ENCODE measurements around the gene LNPEP. TPM values are rescaled to one million over a fixed set of nuclear protein-coding genes. Genes with fewer than 3 reads are reported as not detected.
"Not testable (repeated sequence)": the region's sequence is repeated elsewhere in the genome, so short reads cannot be mapped to it uniquely, and the experiment has no call there.

Gene LNPEP
- total RNA-seq, 2 donors from 2014 or later, result 75.7 to 80.3 TPM

DNA sequence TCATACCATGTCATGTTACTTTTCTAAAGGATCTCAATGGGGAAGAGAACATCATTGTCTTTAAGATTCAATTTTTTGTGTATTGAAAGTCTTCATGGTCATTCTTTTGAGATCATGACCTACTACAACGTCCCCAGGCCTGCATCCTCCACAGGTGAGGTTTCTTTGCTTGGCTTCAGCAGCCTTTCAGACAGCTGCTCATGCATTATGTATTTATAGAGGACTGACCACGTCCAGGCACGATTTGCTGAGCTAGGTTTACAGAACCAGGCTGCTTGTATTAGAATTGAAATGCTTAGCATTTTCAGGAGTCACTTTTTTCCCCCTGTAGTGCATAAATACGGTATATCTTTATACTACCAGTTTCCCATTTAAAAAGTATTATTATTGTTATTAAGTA is 136.1 kb downstream of the LNPEP start:
- Mint-ChIP-seq H3K4me1 (ENCODE audit: low read depth) (no peaks in the 10 kb centered on the region), H3K4me3 (no peak overlapping the region), H3K27me3 (ENCODE audit: low read depth) (no peaks in the 10 kb centered on the region), H3K27ac (no peak overlapping the region), H3K36me3 (ENCODE audit: insufficient read depth in 2 of 2) (no peaks in the 10 kb centered on the region), H3K9me3 (no peaks in the 10 kb centered on the region)
- DNase-seq (no peak), ATAC-seq (replicated peaks in 1 of 2) (no peak)

DNA sequence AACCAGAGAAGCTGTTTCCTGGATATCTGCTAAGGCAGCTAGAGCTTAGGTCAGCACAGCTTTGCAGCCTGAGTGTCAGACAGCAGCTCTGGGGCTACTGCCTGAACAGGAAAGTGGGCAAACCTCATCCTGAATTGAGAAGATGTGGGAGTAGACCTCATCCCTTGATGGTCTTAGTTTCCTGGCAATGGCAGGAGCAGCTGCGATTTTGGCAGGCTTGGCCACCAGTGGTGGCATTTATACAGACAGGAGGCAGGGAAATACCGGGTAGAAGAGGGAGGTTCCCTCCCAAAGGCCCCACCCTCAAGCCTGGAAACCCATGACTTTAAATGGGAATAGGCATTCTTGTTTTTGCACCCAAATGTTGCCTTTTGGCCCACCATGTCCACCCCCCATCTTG is 136.8 kb downstream of the LNPEP start:
- Mint-ChIP-seq H3K9me3 (no peaks in the 10 kb centered on the region), H3K27ac (no peak overlapping the region), H3K36me3 (ENCODE audit: insufficient read depth in 2 of 2) (no peaks in the 10 kb centered on the region), H3K4me1 (ENCODE audit: low read depth) (no peaks in the 10 kb centered on the region), H3K4me3 (no peak overlapping the region), H3K27me3 (ENCODE audit: low read depth) (no peaks in the 10 kb centered on the region)
- DNase-seq, result no peak
- no peak for ATAC-seq (replicated peaks in 1 of 2)

- no peak for ATAC-seq (replicated peaks in 1 of 2)
- no peak for DNase-seq
- no peak overlapping the region for H3K27ac Mint-ChIP-seq
- no peaks in the 10 kb centered on the region for H3K9me3 Mint-ChIP-seq
- H3K36me3 Mint-ChIP-seq (ENCODE audit: insufficient read depth in 2 of 2), result no peaks in the 10 kb centered on the region
- no peak overlapping the region for H3K4me3 Mint-ChIP-seq
- H3K27me3 Mint-ChIP-seq (ENCODE audit: low read depth), result no peaks in the 10 kb centered on the region
- peaks cover under 1% of the 10 kb centered on the region for H3K4me1 Mint-ChIP-seq (ENCODE audit: low read depth)
These were observed 137.5 kb downstream of the LNPEP start for GRCh38 chr5:97073420-97073819.

GRCh38 chr5:97074859-97075489 is 139.1 kb downstream of the LNPEP start:
- Mint-ChIP-seq H3K27ac (no peak overlapping the region), H3K36me3 (ENCODE audit: insufficient read depth in 2 of 2) (no peaks in the 10 kb centered on the region), H3K27me3 (ENCODE audit: low read depth) (no peaks in the 10 kb centered on the region), H3K9me3 (no peaks in the 10 kb centered on the region), H3K4me1 (ENCODE audit: low read depth) (peaks cover 13% of the 10 kb centered on the region), H3K4me3 (no peak overlapping the region)
- ATAC-seq (replicated peaks in 1 of 2) (no peak), DNase-seq (no peak)

GRCh38 chr5:97075649-97076048 is 139.8 kb downstream of the LNPEP start:
- H3K27me3 Mint-ChIP-seq (ENCODE audit: low read depth), result no peaks in the 10 kb centered on the region
- no peaks in the 10 kb centered on the region for H3K36me3 Mint-ChIP-seq (ENCODE audit: insufficient read depth in 2 of 2)
- H3K27ac Mint-ChIP-seq, result no peak overlapping the region
- H3K4me1 Mint-ChIP-seq (ENCODE audit: low read depth), result peaks cover 13% of the 10 kb centered on the region
- H3K4me3 Mint-ChIP-seq, result no peak overlapping the region
- DNase-seq (no peak), ATAC-seq (replicated peaks in 1 of 2) (no peak)
- H3K9me3 Mint-ChIP-seq, result no peaks in the 10 kb centered on the region

GRCh38 chr5:97076098-97076497 is 140.2 kb downstream of the LNPEP start:
- ATAC-seq (replicated peaks in 1 of 2) (no peak), DNase-seq (no peak)
- peaks cover 13% of the 10 kb centered on the region for H3K4me1 Mint-ChIP-seq (ENCODE audit: low read depth)
- H3K9me3 Mint-ChIP-seq, result no peaks in the 10 kb centered on the region
- H3K4me3 Mint-ChIP-seq, result no peak overlapping the region
- no peak overlapping the region for H3K27ac Mint-ChIP-seq
- no peaks in the 10 kb centered on the region for H3K36me3 Mint-ChIP-seq (ENCODE audit: insufficient read depth in 2 of 2)
- no peaks in the 10 kb centered on the region for H3K27me3 Mint-ChIP-seq (ENCODE audit: low read depth)

DNA sequence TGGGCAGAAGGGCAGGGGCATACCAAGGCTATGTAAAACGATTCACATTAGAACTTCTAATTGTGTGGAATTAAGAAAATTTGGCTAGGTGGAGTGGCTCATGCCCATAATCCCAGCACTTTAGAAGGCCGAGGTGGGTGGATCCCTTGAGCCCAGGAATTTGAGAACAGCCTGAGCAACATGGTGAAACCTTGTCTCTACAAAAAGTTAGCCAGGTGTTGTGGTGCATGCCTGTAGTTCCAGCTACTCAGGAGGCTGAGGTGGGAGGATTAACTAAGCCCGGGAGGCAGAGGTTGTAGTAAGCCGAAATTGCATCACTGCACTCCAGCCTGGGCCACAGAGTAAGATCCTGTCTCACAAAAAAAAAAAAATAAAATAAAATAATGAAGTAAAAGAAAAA is 141.4 kb downstream of the LNPEP start:
- no peaks in the 10 kb centered on the region for H3K9me3 Mint-ChIP-seq
- H3K4me3 Mint-ChIP-seq, result no peak overlapping the region
- no peaks in the 10 kb centered on the region for H3K27me3 Mint-ChIP-seq (ENCODE audit: low read depth)
- no peak for DNase-seq
- no peak overlapping the region for H3K27ac Mint-ChIP-seq
- H3K36me3 Mint-ChIP-seq (ENCODE audit: insufficient read depth in 2 of 2), result no peaks in the 10 kb centered on the region
- H3K4me1 Mint-ChIP-seq (ENCODE audit: low read depth), result peaks cover 21% of the 10 kb centered on the region
- no peak for ATAC-seq (replicated peaks in 1 of 2)

GRCh38 chr5:97078958-97079743 is 143.3 kb downstream of the LNPEP start:
- H3K27me3 Mint-ChIP-seq (ENCODE audit: low read depth), result no peaks in the 10 kb centered on the region
- H3K4me1 Mint-ChIP-seq (ENCODE audit: low read depth), result peaks cover 22% of the 10 kb centered on the region
- DNase-seq (no peak), ATAC-seq (replicated peaks in 1 of 2) (peak; percentile 71 to 82)
- peaks cover 0 to 1% of the 10 kb centered on the region in 2 donors for H3K36me3 Mint-ChIP-seq (ENCODE audit: insufficient read depth in 2 of 2)
- H3K27ac Mint-ChIP-seq, result no peak overlapping the region
- no peaks in the 10 kb centered on the region for H3K9me3 Mint-ChIP-seq
- H3K4me3 Mint-ChIP-seq, result no peak overlapping the region

- not testable (repeated sequence) for ATAC-seq (replicated peaks in 1 of 2); H3K36me3 Mint-ChIP-seq (ENCODE audit: insufficient read depth in 2 of 2); H3K4me3 Mint-ChIP-seq; DNase-seq; H3K9me3 Mint-ChIP-seq; H3K27ac Mint-ChIP-seq; H3K27me3 Mint-ChIP-seq (ENCODE audit: low read depth)
- H3K4me1 Mint-ChIP-seq (ENCODE audit: low read depth), result peaks cover 16% of the 10 kb centered on the region
These were observed 149.0 kb downstream of the LNPEP start for GRCh38 chr5:97084782-97085458.

- no peak for ATAC-seq (replicated peaks in 1 of 2)
- H3K27ac Mint-ChIP-seq, result no peak overlapping the region
- peaks cover 0 to 1% of the 10 kb centered on the region in 2 donors for H3K36me3 Mint-ChIP-seq (ENCODE audit: insufficient read depth in 2 of 2)
- peaks cover 10% of the 10 kb centered on the region for H3K27me3 Mint-ChIP-seq (ENCODE audit: low read depth)
- H3K4me3 Mint-ChIP-seq, result no peak overlapping the region
- H3K4me1 Mint-ChIP-seq (ENCODE audit: low read depth), result peaks cover 16% of the 10 kb centered on the region
- H3K9me3 Mint-ChIP-seq, result peaks cover 0 to 4% of the 10 kb centered on the region in 2 donors
- no peak for DNase-seq
These were observed 149.7 kb downstream of the LNPEP start for GRCh38 chr5:97085459-97086181.

All from activated T-cell treated with anti-CD3 and anti-CD28 coated beads, Interleukin-2, amount 50 U/mL, for 72 hours (primary cell).